ENCODE measurements around the gene INTS14. TPM values are rescaled to one million over a fixed set of nuclear protein-coding genes. Genes with fewer than 3 reads are reported as not detected.
A peak's percentile ranks its signal among the peaks of the same experiment; 100 is the strongest.

Gene INTS14
- total and polyA plus RNA-seq, 9 of the 15 experiments (the other 6 are each of a cell fraction or from before 2014, with no cell fraction given), result 30.5 to 92.4 (median 46.5) TPM

- TF ChIP-seq MGA (IDR thresholded peaks at IDR 0.05) (no peak), ZNF143 (CRISPR knock-in tag; IDR thresholded peaks at IDR 0.05) (no peak), TAF1 (IDR thresholded peaks at IDR 0.05; ENCODE audit: control insufficient read depth, extremely low read depth, insufficient read depth, low read length, severe bottlenecking) (no peak), NCOA1 (IDR thresholded peaks at IDR 0.05; ENCODE audit: low read depth) (no peak), SMARCB1 (IDR thresholded peaks at IDR 0.05; ENCODE audit: insufficient read length, low read depth) (no peak), LEF1 (IDR thresholded peaks at IDR 0.05) (no peak), RBBP5 (IDR thresholded peaks at IDR 0.05; ENCODE audit: borderline replicate concordance, insufficient read depth, low read length, poor library complexity, severe bottlenecking) (no peak), E2F6 (IDR thresholded peaks at IDR 0.05; ENCODE audit: borderline replicate concordance in 1 of 2, extremely low read depth in 1 of 2, insufficient read depth in 1 of 2, insufficient read length in 1 of 2, low read depth in 1 of 2, low read length in 1 of 2, poor library complexity in 1 of 2, severe bottlenecking in 1 of 2) (no peak), NCOA4 (IDR thresholded peaks at IDR 0.05; ENCODE audit: partially characterized antibody) (no peak), ZNF316 (IDR thresholded peaks at IDR 0.05) (peak; percentile 95), MTA2 (IDR thresholded peaks at IDR 0.05; ENCODE audit: low read depth) (no peak), CREBBP (IDR thresholded peaks at IDR 0.05; ENCODE audit: low read depth, low read length) (no peak), CGGBP1 (CRISPR knock-in tag; IDR thresholded peaks at IDR 0.05) (no peak)
These were observed 12.5 kb downstream of the INTS14 start (continued) for GRCh38 chr15:65598468-65598867.
